Ishikawa (cell line): ENCODE data around the gene PRR33.

Experiments used
- CEBPB ChIP-seq: IDR thresholded peaks from 2 replicates; pipeline ENCODE4 v1.6.1; 2012
- CREB1 ChIP-seq: IDR thresholded peaks from 2 replicates; pipeline ENCODE4 v1.6.1; 2012; ENCODE audit warnings: low read depth
- EGR1 ChIP-seq: IDR thresholded peaks from 2 replicates; pipeline ENCODE4 v1.6.1; 2012
- EP300 ChIP-seq: IDR thresholded peaks from 2 replicates; pipeline ENCODE4 v1.6.1; 2012; ENCODE audit warnings: borderline replicate concordance
- FOXM1 ChIP-seq: IDR thresholded peaks from 2 replicates; pipeline ENCODE4 v1.6.1; 2012; ENCODE audit warnings: low read depth, borderline replicate concordance
- NFIC ChIP-seq: IDR thresholded peaks from 2 replicates; pipeline ENCODE4 v1.6.1; 2012
- RAD21 ChIP-seq: IDR thresholded peaks from 2 replicates; pipeline ENCODE4 v1.6.1; 2012; ENCODE audit warnings: low read depth
- TAF1 ChIP-seq: IDR thresholded peaks from 2 replicates; pipeline ENCODE4 v1.6.1; 2012; ENCODE audit warnings: low read depth, mild to moderate bottlenecking
- TCF12 ChIP-seq: IDR thresholded peaks from 2 replicates; pipeline ENCODE4 v1.6.1; 2012; ENCODE audit warnings: low read depth
- TEAD4 ChIP-seq: IDR thresholded peaks from 2 replicates; pipeline ENCODE4 v1.6.1; 2012
- YY1 ChIP-seq: IDR thresholded peaks from 2 replicates; pipeline ENCODE4 v1.6.1; 2012; ENCODE audit warnings: low read depth
- ZBTB7A ChIP-seq: IDR thresholded peaks from 2 replicates; pipeline ENCODE4 v1.6.1; 2012; ENCODE audit warnings: low read depth
- TF ChIP-seq, protein P1 (sequence below): IDR thresholded peaks from 2 replicates; pipeline ENCODE4 v1.6.1; 2012
- TF ChIP-seq, protein P2 (sequence below): IDR thresholded peaks from 2 replicates; pipeline ENCODE4 v1.6.1; 2012; ENCODE audit warnings: low read depth, mild to moderate bottlenecking
- TF ChIP-seq, protein P3 (sequence below): IDR thresholded peaks from 2 replicates; pipeline ENCODE4 v1.6.1; 2012

The PRR33 gene

DNA sequence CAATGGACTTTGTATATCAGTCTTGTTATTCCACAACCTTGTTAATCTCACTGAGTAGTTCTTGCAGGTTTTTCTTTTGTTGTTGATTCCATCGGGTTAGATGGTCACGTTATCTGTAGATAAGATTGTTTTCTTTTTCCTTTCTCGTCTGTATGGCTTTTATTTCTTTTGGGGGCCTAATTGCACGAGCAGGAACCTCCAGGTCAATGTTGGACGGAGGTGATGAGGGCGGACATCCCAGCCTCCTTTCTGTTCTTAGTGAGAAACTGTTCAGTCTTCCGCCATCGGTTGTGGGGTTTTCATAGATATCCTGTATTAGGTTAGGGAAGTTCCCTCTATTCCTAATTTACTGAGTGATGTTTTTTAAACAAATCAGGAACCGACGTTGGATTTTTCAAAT is 4.8 kb upstream of the PRR33 start:
- no peak for TF ChIP-seq EGR1
- no peak for TF ChIP-seq NFIC
- no peak for TF ChIP-seq TAF1
- TF ChIP-seq CEBPB, result no peak
- TF ChIP-seq, protein P1, sequence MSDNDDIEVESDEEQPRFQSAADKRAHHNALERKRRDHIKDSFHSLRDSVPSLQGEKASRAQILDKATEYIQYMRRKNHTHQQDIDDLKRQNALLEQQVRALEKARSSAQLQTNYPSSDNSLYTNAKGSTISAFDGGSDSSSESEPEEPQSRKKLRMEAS, result no peak
- no peak for TF ChIP-seq YY1
- TF ChIP-seq TEAD4, result no peak
- TF ChIP-seq RAD21, result no peak
- no peak for TF ChIP-seq FOXM1
- no peak for TF ChIP-seq TCF12
- no peak for TF ChIP-seq EP300
- TF ChIP-seq, protein P2, sequence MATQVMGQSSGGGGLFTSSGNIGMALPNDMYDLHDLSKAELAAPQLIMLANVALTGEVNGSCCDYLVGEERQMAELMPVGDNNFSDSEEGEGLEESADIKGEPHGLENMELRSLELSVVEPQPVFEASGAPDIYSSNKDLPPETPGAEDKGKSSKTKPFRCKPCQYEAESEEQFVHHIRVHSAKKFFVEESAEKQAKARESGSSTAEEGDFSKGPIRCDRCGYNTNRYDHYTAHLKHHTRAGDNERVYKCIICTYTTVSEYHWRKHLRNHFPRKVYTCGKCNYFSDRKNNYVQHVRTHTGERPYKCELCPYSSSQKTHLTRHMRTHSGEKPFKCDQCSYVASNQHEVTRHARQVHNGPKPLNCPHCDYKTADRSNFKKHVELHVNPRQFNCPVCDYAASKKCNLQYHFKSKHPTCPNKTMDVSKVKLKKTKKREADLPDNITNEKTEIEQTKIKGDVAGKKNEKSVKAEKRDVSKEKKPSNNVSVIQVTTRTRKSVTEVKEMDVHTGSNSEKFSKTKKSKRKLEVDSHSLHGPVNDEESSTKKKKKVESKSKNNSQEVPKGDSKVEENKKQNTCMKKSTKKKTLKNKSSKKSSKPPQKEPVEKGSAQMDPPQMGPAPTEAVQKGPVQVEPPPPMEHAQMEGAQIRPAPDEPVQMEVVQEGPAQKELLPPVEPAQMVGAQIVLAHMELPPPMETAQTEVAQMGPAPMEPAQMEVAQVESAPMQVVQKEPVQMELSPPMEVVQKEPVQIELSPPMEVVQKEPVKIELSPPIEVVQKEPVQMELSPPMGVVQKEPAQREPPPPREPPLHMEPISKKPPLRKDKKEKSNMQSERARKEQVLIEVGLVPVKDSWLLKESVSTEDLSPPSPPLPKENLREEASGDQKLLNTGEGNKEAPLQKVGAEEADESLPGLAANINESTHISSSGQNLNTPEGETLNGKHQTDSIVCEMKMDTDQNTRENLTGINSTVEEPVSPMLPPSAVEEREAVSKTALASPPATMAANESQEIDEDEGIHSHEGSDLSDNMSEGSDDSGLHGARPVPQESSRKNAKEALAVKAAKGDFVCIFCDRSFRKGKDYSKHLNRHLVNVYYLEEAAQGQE, result no peak

DNA sequence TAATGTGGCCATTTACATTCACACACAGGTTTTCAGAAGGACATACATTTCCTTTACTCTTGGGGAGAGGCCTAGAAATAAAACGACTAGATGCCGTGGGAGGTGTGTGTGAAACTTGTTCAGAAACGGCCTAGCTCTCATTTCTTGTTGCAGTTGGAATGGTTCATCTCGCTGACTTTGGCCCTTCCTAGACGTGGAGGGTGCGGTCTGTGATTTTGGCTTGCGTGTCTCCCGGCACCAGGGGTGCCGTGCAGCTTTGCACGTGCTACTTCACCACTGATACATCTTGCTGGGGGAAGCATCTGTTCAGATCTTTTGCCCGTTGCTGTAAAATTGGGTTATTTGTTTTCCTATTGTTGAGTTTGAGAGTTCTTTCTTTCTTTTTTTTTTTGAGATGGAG is 3.1 kb upstream of the PRR33 start:
- TF ChIP-seq, protein P3, sequence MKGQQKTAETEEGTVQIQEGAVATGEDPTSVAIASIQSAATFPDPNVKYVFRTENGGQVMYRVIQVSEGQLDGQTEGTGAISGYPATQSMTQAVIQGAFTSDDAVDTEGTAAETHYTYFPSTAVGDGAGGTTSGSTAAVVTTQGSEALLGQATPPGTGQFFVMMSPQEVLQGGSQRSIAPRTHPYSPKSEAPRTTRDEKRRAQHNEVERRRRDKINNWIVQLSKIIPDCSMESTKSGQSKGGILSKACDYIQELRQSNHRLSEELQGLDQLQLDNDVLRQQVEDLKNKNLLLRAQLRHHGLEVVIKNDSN, result no peak
- no peak for TF ChIP-seq TAF1
- TF ChIP-seq ZBTB7A, result no peak
- TF ChIP-seq TCF12, result no peak
- no peak for TF ChIP-seq CREB1
- TF ChIP-seq EGR1, result no peak

DNA sequence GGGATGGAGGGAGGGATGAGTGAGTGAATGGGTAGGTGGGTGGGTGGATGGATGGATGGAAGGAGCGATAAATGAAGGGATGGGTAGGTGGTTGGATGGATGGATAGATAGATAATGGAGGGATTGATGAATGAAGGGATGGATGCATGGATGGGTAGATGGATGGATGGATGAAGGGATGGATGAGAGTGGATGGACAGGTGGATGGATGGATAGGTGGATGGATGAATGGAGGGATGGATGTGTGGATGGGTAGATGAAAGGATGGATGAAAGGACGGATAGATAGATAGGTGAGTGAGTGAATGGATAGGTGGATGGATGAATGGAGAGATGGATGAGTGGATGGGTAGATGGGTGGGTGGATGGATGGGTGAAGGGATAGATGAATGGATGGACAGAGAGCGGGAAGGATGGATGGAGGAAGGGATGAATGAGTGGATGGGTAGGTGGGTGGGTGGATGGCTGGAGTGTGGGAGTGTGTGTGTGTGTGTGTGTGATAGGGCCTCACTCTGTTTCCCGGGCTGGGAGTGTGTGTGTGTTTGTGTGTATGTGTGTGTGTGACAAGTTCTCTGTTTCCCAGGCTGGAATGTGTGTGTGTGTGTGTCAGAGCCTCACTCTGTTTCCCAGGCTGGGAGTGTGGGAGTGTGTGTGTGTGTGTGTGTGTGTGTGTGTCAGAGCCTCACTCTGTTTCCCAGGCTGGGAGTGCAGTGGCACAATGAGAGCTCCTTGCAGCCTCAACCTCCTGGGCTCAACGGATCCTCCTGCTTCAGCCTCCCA is 2.1 kb upstream of the PRR33 start:
- no peak for TF ChIP-seq YY1
- TF ChIP-seq ZBTB7A, result no peak

DNA sequence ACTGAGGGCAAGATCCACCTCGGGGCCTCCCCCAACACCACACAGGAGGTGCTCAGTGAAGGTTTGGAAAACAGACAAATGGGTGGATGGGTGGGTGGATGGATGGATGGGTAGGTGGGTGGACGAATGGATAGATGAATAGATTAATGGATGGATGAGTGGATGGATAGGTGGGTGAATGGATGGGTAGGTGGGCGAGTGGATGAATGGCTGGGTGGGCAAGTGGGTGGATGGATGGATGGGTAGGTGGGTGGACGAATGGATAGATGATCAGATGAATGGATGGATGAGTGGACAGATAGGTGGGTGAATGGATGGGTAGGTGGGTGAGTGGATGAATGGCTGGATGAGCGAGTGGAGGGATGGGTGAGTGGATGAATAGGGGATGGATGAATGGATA is 863 bp upstream of the PRR33 start:
- TF ChIP-seq YY1 (no peak), CEBPB (no peak)

DNA sequence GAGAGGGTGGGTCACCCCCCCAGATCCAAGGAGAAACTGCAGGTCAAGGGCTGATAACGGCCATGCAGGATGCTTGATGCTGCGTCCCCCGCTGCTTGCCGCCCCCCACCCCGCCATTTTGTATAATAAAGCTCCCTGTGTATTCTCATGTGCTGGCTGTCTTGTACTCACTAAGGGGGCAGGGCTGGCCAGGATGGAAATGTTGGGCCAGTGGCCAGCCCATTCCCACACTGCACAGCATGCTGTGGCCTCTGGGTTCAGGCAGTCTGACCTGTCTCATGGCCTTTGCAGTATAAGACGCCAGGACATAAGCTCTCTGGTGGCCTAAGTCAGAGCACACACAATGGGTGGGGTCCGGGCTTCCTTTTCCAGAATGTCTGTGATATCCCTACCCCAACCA is 421 bp upstream of the PRR33 start:
- TF ChIP-seq, protein P2, result no peak
- TF ChIP-seq FOXM1 (no peak), TEAD4 (no peak), CREB1 (no peak), ZBTB7A (no peak), NFIC (no peak), YY1 (no peak), CEBPB (no peak), RAD21 (no peak)
- TF ChIP-seq, protein P1, result no peak
- TF ChIP-seq, protein P3, result no peak

DNA sequence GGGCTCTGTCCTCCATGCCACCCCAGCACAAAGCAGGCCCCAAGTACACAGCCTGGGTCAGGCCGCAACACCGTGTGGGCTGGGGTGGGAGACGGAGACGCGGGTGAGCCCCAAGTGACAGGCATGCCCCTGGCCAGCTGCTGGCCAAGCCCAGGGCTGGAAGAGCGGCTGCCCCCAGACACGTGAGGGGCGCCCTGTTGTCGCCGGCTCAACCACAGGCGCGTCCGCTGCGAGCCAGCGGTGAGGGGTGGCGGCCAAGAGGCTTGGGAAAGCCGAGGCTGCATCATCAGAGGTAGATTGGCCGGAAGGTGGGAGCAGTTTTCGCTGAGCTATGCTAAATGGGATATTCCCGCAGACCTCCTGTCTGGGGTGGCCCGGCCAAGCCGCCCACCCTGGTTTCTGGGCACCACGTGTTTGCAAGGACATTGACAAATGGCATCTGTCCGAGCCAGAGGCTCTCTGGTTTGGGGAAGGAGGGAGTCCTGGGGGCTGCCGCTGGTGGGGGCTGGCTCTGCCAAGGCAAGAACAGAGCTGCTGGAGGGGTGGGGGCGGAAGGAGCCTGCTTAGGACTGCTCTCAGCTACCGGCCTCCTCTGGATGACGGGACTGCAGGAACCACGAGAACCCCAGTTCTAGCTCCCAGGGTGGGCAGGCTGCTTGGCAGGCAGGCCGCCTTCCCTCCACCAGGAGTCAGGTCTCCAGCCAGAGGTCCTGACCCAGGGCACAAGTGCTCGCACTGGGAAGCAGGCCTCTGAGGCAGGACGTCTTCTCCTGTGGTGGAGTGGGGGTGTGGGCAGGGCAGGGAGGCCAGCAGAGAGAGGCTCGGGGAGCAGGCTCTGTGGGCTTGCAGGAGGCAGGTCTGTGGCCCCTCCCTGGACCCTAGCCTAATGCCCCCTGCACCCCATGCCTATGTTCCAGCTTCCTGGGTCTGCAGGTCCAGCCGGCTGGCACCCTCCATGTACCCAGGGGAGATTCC is 552 bp downstream of the PRR33 start:
- TF ChIP-seq CEBPB (no peak), CREB1 (no peak), NFIC (no peak), TEAD4 (no peak), FOXM1 (no peak), ZBTB7A (no peak), RAD21 (no peak), YY1 (no peak), TCF12 (no peak), EGR1 (no peak), TAF1 (no peak), EP300 (no peak)
- TF ChIP-seq, protein P2, result no peak
- TF ChIP-seq, protein P3, result no peak
- TF ChIP-seq, protein P1, result no peak
